H9 (cell line): Measurements from ENCODE around the gene EDC3. TPM values are rescaled to one million over a fixed set of nuclear protein-coding genes. Genes with fewer than 3 reads are reported as not detected.

Experiments used
- DNase-seq: peaks from one replicate; pipeline ENCODE4 v3.0.0-alpha.2; 2017
- H2AFZ ChIP-seq: one replicate; pipeline ENCODE4 v1.6.1; 2013; ENCODE audit warnings: mild to moderate bottlenecking, low read length, control low read depth, moderate library complexity
- H2AK5ac ChIP-seq: 2 replicates; pipeline ENCODE4 v1.6.1; 2013; ENCODE audit warnings: low read length, control low read depth, mixed read lengths; ENCODE audit not compliant: insufficient read length
- H2BK120ac ChIP-seq: one replicate; pipeline ENCODE4 v1.6.1; 2013; ENCODE audit warnings: low read depth, mild to moderate bottlenecking, low read length, control low read depth, inconsistent platforms; ENCODE audit not compliant: poor library complexity, severe bottlenecking
- H2BK12ac ChIP-seq: 2 replicates; pipeline ENCODE4 v1.6.1; 2013; ENCODE audit warnings: low read length, control low read depth, mixed read lengths, low read depth; ENCODE audit not compliant: insufficient read length
- H2BK15ac ChIP-seq: 2 replicates; pipeline ENCODE4 v1.6.1; 2013; ENCODE audit warnings: low read depth, low read length, control low read depth
- H2BK20ac ChIP-seq: one replicate; pipeline ENCODE4 v1.6.1; 2013; ENCODE audit warnings: low read depth, mild to moderate bottlenecking, low read length, control low read depth, inconsistent platforms; ENCODE audit not compliant: poor library complexity, severe bottlenecking
- H2BK5ac ChIP-seq: 2 replicates; pipeline ENCODE4 v1.6.1; 2013; ENCODE audit warnings: low read length, control low read depth, mixed read lengths; ENCODE audit not compliant: insufficient read length
- H3K14ac ChIP-seq: 2 replicates; pipeline ENCODE4 v1.6.1; 2013; ENCODE audit warnings: low read length, control low read depth; ENCODE audit not compliant: insufficient read depth
- H3K18ac ChIP-seq: 2 replicates; pipeline ENCODE4 v1.6.1; 2013; ENCODE audit warnings: low read depth, mild to moderate bottlenecking, mixed read lengths, low read length, control low read depth; ENCODE audit not compliant: insufficient read length
- H3K23ac ChIP-seq: 2 replicates; pipeline ENCODE4 v1.6.1; 2013; ENCODE audit warnings: low read length, control low read depth, mixed read lengths, low read depth; ENCODE audit not compliant: insufficient read length
- H3K23me2 ChIP-seq: 2 replicates; pipeline ENCODE4 v1.6.1; 2013; ENCODE audit warnings: low read depth, mild to moderate bottlenecking, mixed read lengths, low read length, control low read depth; ENCODE audit not compliant: insufficient read length, poor library complexity, severe bottlenecking
- H3K27ac ChIP-seq: 2 replicates; pipeline ENCODE4 v1.5.1; 2013; ENCODE audit warnings: low read length, control low read depth, mixed read lengths, low read depth; ENCODE audit not compliant: insufficient read length
- H3K27me3 ChIP-seq: 2 replicates; pipeline ENCODE4 v1.6.1; 2013; ENCODE audit warnings: low read length, control low read depth, inconsistent platforms; ENCODE audit not compliant: insufficient read depth
- H3K4ac ChIP-seq: 2 replicates; pipeline ENCODE4 v1.6.1; 2013; ENCODE audit warnings: low read depth, mild to moderate bottlenecking, control low read depth, inconsistent platforms, low read length, moderate library complexity
- H3K4me1 ChIP-seq: 2 replicates; pipeline ENCODE4 v1.6.1; 2013; ENCODE audit warnings: low read length, control low read depth, inconsistent platforms; ENCODE audit not compliant: insufficient read depth
- H3K4me2 ChIP-seq: 2 replicates; pipeline ENCODE4 v1.6.1; 2013; ENCODE audit warnings: low read length, control low read depth, mixed read lengths; ENCODE audit not compliant: insufficient read length, insufficient read depth
- H3K56ac ChIP-seq: 2 replicates; pipeline ENCODE4 v1.6.1; 2013; ENCODE audit warnings: low read depth, mild to moderate bottlenecking, mixed read lengths, low read length, control low read depth; ENCODE audit not compliant: insufficient read length
- H3K79me1 ChIP-seq: 2 replicates; pipeline ENCODE4 v1.6.1; 2013; ENCODE audit warnings: low read depth, mild to moderate bottlenecking, moderate library complexity, low read length, control low read depth, inconsistent platforms; ENCODE audit not compliant: insufficient read depth, poor library complexity, severe bottlenecking
- H3K79me2 ChIP-seq: 2 replicates; pipeline ENCODE4 v1.6.1; 2013; ENCODE audit warnings: low read length, control low read depth, inconsistent platforms; ENCODE audit not compliant: insufficient read depth
- H3K9ac ChIP-seq: 2 replicates; pipeline ENCODE4 v1.6.1; 2013; ENCODE audit warnings: low read length, control low read depth, mixed read lengths; ENCODE audit not compliant: insufficient read length; ENCODE audit errors: extremely low read depth
- H3K9me3 ChIP-seq: one replicate; pipeline ENCODE4 v1.6.1; 2013; ENCODE audit warnings: low read depth, low read length, inconsistent platforms; ENCODE audit not compliant: control insufficient read depth
- H3T11ph ChIP-seq: one replicate; pipeline ENCODE4 v1.6.1; 2013; ENCODE audit warnings: mild to moderate bottlenecking, low read length, control low read depth, inconsistent platforms
- H4K20me1 ChIP-seq: one replicate; pipeline ENCODE4 v1.6.1; 2013; ENCODE audit not compliant: control insufficient read depth, insufficient read length, insufficient read depth
- H4K5ac ChIP-seq: 2 replicates; pipeline ENCODE4 v1.6.1; 2013; ENCODE audit warnings: low read depth, mild to moderate bottlenecking, mixed read lengths, low read length, control low read depth; ENCODE audit not compliant: insufficient read length
- H4K8ac ChIP-seq: replicated peaks from 2 replicates; pipeline ENCODE4 v1.6.1; 2013; ENCODE audit warnings: low read length, control low read depth, mixed read lengths, low read depth; ENCODE audit not compliant: insufficient read length
- H4K91ac ChIP-seq: 2 replicates; pipeline ENCODE4 v1.6.1; 2013; ENCODE audit warnings: low read depth, mild to moderate bottlenecking, moderate library complexity, mixed read lengths, low read length, control low read depth; ENCODE audit not compliant: insufficient read length
- H3K27ac Mint-ChIP-seq, 3 experiments: 2 replicates in 2 of 3; 3 replicates in 1 of 3; pipeline ENCODE4 v1.8.0; 2020 to 2021; ENCODE audit warnings: mixed read lengths in 3 of 3, mild to moderate bottlenecking in 1 of 3, moderate library complexity in 1 of 3
- H3K27me3 Mint-ChIP-seq: 2 replicates; pipeline ENCODE4 v1.8.0; 2021; ENCODE audit warnings: low read depth, mild to moderate bottlenecking, moderate library complexity, mixed read lengths
- H3K36me3 Mint-ChIP-seq, 3 experiments: 2 replicates in 2 of 3; 3 replicates in 1 of 3; pipeline ENCODE4 v1.8.0; 2020 to 2021; ENCODE audit warnings: low read depth in 3 of 3, mixed read lengths in 3 of 3; ENCODE audit not compliant: insufficient read depth in 1 of 3
- H3K4me1 Mint-ChIP-seq, 2 experiments: 2 replicates each; pipeline ENCODE4 v1.8.0; 2020; ENCODE audit warnings: mixed read lengths in 2 of 2
- H3K4me3 Mint-ChIP-seq, 2 experiments: 2 replicates in 1 of 2; 3 replicates in 1 of 2; pipeline ENCODE4 v1.8.0; 2020 to 2021; ENCODE audit warnings: mild to moderate bottlenecking in 2 of 2, mixed read lengths in 2 of 2, moderate library complexity in 1 of 2
- H3K9me3 Mint-ChIP-seq, 2 experiments: 2 replicates in 1 of 2; 3 replicates in 1 of 2; pipeline ENCODE4 v1.8.0; 2020; ENCODE audit warnings: mild to moderate bottlenecking in 2 of 2, mixed read lengths in 2 of 2, moderate library complexity in 1 of 2
- WGBS: extraction: QIAGEN DNeasy Blood & Tissue Kit; methylation state at CpG from one replicate; pipeline ENCODE4 v1.1.7; 2013; ENCODE audit warnings: missing lambda C conversion rate, low lambda C conversion rate, mixed read lengths; ENCODE audit not compliant: insufficient read length; ENCODE audit errors: extremely low coverage; 5-methylcytosine and 5-hydroxymethylcytosine counted together
- total RNA-seq: library from RNA; stranded (reverse); gene quantifications from 2 replicates; pipeline ENCODE4 v1.2.1, GENCODE V29; 2021
- TF ChIP-seq, protein P1 (sequence below): fragments of 200-600 bp; sonication (generic); conservative IDR thresholded peaks from 3 replicates; pipeline ENCODE4 v1.8.0; 2021; ENCODE audit warnings: antibody characterized with exemption, mild to moderate bottlenecking

The EDC3 gene
- total RNA-seq, 1 experiment from 2014 or later = 60.5 TPM

DNA sequence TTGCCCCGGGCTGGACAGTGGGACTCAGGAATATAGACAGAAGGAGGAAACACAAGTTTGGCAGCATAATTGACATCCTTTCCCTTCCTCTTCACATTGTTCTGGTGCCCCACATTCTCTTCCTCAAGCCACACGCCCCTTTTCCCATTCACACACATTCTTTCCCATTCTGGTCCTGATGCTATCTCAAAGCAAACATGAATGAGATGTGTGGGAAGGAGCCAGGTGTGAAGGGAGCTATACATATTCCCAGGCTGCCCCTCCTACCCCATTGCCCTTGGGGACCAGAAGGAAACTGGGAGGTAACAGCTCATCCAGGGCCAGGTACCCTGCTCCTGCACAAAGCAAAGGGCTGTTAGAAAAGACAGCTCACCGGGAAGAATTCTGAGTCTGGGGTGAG is 103.6 kb downstream of the EDC3 start:
- no peak overlapping the region for H3K23ac ChIP-seq
- no peak overlapping the region for H2BK5ac ChIP-seq
- no peak overlapping the region for H4K8ac ChIP-seq
- no peak overlapping the region for H3K4me2 ChIP-seq
- H4K5ac ChIP-seq = no peak overlapping the region
- no peak overlapping the region for H2AK5ac ChIP-seq
- Mint-ChIP-seq H3K27me3 (no peaks in the 10 kb centered on the region), H3K4me3 (no peak overlapping the region), H3K9me3 (no peaks in the 10 kb centered on the region), H3K27ac (no peak overlapping the region), H3K4me1 (peaks cover 16 to 20% of the 10 kb centered on the region in 2 experiments), H3K36me3 (peaks cover 53 to 83% (median 69%) of the 10 kb centered on the region in 3 experiments)
- TF ChIP-seq, protein P1, sequence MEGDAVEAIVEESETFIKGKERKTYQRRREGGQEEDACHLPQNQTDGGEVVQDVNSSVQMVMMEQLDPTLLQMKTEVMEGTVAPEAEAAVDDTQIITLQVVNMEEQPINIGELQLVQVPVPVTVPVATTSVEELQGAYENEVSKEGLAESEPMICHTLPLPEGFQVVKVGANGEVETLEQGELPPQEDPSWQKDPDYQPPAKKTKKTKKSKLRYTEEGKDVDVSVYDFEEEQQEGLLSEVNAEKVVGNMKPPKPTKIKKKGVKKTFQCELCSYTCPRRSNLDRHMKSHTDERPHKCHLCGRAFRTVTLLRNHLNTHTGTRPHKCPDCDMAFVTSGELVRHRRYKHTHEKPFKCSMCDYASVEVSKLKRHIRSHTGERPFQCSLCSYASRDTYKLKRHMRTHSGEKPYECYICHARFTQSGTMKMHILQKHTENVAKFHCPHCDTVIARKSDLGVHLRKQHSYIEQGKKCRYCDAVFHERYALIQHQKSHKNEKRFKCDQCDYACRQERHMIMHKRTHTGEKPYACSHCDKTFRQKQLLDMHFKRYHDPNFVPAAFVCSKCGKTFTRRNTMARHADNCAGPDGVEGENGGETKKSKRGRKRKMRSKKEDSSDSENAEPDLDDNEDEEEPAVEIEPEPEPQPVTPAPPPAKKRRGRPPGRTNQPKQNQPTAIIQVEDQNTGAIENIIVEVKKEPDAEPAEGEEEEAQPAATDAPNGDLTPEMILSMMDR = no peak
- H2AFZ ChIP-seq = no peak overlapping the region
- no peak overlapping the region for H2BK15ac ChIP-seq
- no peak overlapping the region for H3K9ac ChIP-seq
- H3K56ac ChIP-seq = no peak overlapping the region
- H3K18ac ChIP-seq = no peak overlapping the region
- no peak for DNase-seq
- WGBS = no CpG with 5 or more reads among the region's 3 CpGs
- no peaks in the 10 kb centered on the region for H3K27me3 ChIP-seq
- no peak overlapping the region for H2BK12ac ChIP-seq
- H3K4me1 ChIP-seq = 0 out of 2 replicates have a peak, but pooled peaks cover 2% of the 10 kb centered on the region
- no peaks in the 10 kb centered on the region for H3K23me2 ChIP-seq
- no peaks in the 10 kb centered on the region for H3K9me3 ChIP-seq
- H4K91ac ChIP-seq = no peak overlapping the region
- no peak overlapping the region for H3K14ac ChIP-seq
- no peaks in the 10 kb centered on the region for H3K79me1 ChIP-seq
- H4K20me1 ChIP-seq = no peaks in the 10 kb centered on the region
- no peak overlapping the region for H2BK120ac ChIP-seq
- H3K79me2 ChIP-seq = no peaks in the 10 kb centered on the region
- no peak overlapping the region for H3K4ac ChIP-seq
- no peak overlapping the region for H3K27ac ChIP-seq
- no peak overlapping the region for H3T11ph ChIP-seq
- no peak overlapping the region for H2BK20ac ChIP-seq
